Bronchial epithelial cell (primary cell): Measurements from ENCODE around the gene IRF4. TPM values are rescaled to one million over a fixed set of nuclear protein-coding genes. Genes with fewer than 3 reads are reported as not detected.

ENCODE experiments used
- DNase-seq: peaks from one replicate; pipeline ENCODE4 v3.0.0-alpha.2; 2010; ENCODE audit warnings: low read depth
- FAIRE-seq: peaks from 2 replicates; lab custom pipeline; 2011; peaks lifted over from hg19 to GRCh38; lab: Jason Lieb, UNC
- H3K27me3 ChIP-seq: 2 replicates; pipeline ENCODE4 v1.5.1; 2011; ENCODE audit warnings: low read length; ENCODE audit not compliant: control insufficient read depth, insufficient read depth
- H3K36me3 ChIP-seq: 2 replicates; pipeline ENCODE4 v1.5.1; 2011; ENCODE audit warnings: low read length; ENCODE audit not compliant: control insufficient read depth, insufficient read depth
- H3K4me3 ChIP-seq: 2 replicates; pipeline ENCODE4 v1.5.1; 2011; ENCODE audit warnings: mild to moderate bottlenecking, low read depth, low read length, control low read depth
- total RNA-seq: library from RNA; depleted of rRNA; stranded (reverse); fragments of >200 nt; gene quantifications from 2 replicates; pipeline ENCODE4 v1.2.1, GENCODE V29; 2014
- TF ChIP-seq, protein P1 (sequence below): IDR thresholded peaks from 2 replicates; pipeline ENCODE4 v1.5.1; 2011; ENCODE audit warnings: mild to moderate bottlenecking, moderate library complexity, low read length, control low read depth, inconsistent platforms; ENCODE audit not compliant: insufficient read depth, severe bottlenecking

Gene IRF4
- total RNA-seq, 1 donor from 2014 or later: not detected

GRCh38 chr6:378090-378957, 13.2 kb upstream of the IRF4 start:
- H3K4me3 ChIP-seq: no peak overlapping the region
- TF ChIP-seq, protein P1, sequence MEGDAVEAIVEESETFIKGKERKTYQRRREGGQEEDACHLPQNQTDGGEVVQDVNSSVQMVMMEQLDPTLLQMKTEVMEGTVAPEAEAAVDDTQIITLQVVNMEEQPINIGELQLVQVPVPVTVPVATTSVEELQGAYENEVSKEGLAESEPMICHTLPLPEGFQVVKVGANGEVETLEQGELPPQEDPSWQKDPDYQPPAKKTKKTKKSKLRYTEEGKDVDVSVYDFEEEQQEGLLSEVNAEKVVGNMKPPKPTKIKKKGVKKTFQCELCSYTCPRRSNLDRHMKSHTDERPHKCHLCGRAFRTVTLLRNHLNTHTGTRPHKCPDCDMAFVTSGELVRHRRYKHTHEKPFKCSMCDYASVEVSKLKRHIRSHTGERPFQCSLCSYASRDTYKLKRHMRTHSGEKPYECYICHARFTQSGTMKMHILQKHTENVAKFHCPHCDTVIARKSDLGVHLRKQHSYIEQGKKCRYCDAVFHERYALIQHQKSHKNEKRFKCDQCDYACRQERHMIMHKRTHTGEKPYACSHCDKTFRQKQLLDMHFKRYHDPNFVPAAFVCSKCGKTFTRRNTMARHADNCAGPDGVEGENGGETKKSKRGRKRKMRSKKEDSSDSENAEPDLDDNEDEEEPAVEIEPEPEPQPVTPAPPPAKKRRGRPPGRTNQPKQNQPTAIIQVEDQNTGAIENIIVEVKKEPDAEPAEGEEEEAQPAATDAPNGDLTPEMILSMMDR: no peak
- no peak for DNase-seq
- no peak for FAIRE-seq
- no peaks in the 10 kb centered on the region for H3K36me3 ChIP-seq
- peaks cover 4% of the 10 kb centered on the region for H3K27me3 ChIP-seq

DNA sequence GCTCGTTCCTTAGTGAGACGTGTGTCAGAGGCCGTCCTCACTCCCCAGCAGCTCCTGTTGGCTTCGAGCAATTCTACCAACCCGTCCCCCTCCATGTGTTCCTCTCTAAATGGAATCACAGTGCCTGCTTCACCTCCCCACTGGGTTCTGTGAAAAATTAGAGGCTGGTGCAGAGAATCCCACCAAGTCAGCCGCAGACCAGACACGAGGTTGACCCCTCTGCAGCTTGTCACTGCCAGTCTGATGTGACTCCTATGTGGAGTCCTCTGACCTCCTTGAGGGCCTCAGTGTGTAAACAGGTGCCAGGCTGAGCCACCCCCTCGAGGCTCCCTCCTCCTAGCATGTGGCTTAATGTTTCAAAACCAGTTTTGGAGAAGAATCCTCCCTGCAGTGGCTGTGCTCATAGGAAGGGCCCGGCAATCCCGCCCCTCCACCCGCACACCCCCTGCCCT, 12.6 kb upstream of the IRF4 start:
- no peak for FAIRE-seq
- peaks cover 2% of the 10 kb centered on the region for H3K27me3 ChIP-seq
- no peaks in the 10 kb centered on the region for H3K36me3 ChIP-seq
- TF ChIP-seq, protein P1: no peak
- no peak overlapping the region for H3K4me3 ChIP-seq
- no peak for DNase-seq

DNA sequence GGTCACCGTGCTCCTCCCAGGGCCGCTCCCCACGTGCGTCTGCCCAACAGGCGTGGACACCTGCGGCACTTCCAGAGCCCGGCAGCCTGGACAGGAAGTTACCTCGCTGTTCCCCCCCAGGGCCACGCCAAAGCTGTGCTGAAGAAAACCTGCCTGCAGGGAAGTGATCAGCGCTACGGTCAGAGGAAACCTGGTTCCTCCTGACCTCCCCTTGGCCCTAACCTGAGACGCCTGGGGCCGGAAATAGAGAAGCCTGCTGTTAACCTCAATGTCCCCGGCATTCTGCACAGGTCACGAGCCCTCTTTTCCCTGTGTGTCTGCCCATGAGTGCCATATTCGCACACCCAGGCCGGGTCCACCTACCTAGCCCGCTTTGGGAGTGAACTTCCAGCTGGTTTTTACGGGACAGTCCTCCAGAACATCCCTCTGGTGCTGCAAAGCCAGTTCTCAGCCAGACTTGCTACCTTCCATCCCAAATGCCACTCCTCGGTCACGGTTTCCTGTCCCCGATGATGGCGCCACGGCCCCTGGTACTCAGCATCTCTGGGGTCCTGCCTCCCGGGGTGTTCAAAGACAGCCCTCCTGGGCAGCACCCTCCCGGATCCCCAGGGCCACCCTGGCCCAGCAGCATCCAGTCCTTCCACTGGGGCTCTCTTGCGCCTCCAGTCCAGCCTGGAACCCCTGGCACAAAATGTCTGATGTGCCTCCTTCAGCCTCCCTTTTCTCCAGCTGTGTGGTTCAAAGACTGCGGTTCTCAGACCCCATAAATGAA, 12.0 kb upstream of the IRF4 start:
- TF ChIP-seq, protein P1: no peak
- FAIRE-seq (peak; percentile 43), DNase-seq (no peak)
- no peak overlapping the region for H3K4me3 ChIP-seq
- peaks cover 2% of the 10 kb centered on the region for H3K27me3 ChIP-seq
- no peaks in the 10 kb centered on the region for H3K36me3 ChIP-seq

DNA sequence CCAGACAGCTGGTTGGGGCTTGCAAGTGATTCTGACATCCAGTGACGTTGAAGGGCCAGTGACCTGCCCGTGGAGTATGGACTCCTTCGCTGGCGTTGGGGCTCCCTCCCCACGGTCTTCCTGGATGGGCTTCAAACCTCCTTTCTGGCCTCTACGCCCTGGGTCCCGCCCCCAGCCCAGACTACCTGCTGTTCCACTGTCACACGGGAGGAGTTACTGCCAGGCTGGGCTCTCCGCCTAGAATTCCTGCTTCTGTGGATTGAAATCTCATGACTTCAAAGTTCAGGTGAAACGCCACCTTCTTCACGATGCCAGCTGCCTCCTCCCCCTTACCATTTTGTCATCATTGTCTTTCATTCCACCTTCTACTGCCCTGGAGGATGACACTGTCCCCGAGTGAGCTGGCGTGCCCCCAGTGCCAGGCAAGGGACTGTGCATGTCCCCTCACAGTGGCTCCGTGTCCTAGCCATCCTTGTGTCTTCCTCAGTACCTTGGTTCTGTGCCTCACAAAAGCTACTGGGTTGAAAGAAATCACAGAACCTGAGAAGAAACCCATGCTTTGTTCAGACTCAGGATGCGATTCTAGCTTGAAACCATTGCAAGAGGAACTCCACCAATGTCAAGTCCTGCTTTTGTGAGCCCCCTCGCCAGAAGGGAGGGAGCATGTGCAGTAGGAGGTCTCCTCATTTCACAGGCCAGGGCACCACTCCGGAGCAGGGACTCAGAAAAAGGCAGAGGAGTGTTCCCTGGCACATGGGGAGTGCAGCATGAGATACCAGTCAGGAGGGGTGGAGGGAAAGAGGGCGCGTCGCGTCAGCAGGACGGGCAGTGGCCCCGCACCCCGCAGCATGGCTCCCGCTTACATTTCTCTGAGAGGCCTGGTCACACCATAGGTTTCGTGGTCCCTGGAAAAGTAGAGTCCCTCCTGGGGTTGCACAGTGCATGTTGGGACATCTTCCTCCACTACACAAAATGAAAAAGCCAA, 11.0 kb upstream of the IRF4 start:
- Histone ChIP-seq H3K27me3 (peaks cover 8% of the 10 kb centered on the region), H3K36me3 (no peaks in the 10 kb centered on the region), H3K4me3 (no peak overlapping the region)
- TF ChIP-seq, protein P1: no peak
- FAIRE-seq (peak; percentile 72), DNase-seq (no peak)

GRCh38 chr6:381742-382461, 9.7 kb upstream of the IRF4 start:
- H3K4me3 ChIP-seq: no peak overlapping the region
- peak; percentile 58 for FAIRE-seq
- TF ChIP-seq, protein P1: no peak
- no peak for DNase-seq
- peaks cover 8% of the 10 kb centered on the region for H3K27me3 ChIP-seq
- H3K36me3 ChIP-seq: no peaks in the 10 kb centered on the region
